GM18519 (cell line): ENCODE data around the gene COL17A1.

Source experiments
- ATAC-seq: cut with Tn5 transposase; IDR thresholded peaks from one replicate; pipeline ENCODE4 v1.9.1; 2021; ENCODE audit warnings: mild to moderate bottlenecking, moderate library complexity; ENCODE audit not compliant: unreplicated experiment, low FRiP score

The COL17A1 gene

DNA sequence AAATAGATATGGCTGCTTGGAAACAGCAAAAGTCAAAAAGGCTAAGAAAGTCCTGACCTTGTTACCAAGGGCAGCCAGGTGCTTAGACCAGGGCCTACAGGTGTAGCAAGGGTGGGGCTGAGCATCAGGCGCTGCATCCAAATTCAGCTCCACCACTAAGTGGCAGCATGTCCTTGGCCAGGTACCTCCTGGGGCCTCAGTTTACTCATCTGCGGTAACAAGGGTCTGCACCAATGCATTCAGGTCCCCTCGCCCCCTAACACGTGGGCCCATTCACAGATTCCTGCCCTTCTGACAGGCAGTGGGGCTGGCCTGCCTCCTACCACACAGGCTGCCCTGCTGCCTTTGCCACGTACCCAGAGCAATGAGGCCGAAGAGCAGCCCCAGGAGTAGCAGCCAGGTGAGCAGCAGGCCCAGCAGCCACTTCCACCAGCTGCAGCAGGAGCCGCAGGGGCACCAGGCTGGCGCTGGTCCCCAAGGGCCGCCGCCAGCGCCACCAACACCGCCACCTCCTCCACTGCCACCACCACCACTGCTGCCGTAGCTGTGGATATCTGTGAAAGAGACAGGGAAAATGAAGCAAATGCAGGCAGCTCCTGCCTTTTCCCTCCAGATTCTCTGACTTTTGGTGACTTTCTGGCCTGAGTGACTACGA, 28.9 kb downstream of the COL17A1 start:
- ATAC-seq, result no peak

GRCh38 chr10:104054430-104054829, 31.2 kb downstream of the COL17A1 start:
- ATAC-seq, result no peak

DNA sequence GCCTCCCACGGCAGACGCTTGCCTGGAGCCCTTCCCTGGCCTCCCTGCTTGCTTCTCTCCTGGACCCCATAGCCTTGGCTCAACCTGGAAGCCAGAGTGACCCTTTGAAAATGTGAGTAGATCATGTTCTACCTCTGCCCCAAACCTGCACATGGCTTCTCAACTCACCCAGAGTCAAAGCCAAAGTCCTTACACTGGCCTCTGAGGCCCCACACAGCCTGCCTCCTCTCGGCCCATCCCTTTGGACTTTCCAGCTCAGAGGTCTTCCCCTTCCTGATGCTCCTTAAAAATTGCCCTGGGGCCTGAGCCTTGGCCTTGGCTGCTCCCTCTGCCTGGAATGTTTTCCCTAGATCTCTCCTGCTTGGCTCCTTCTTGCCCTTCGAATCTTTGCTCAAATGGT, 32.5 kb downstream of the COL17A1 start:
- no peak for ATAC-seq

GRCh38 chr10:104052431-104052830, 33.2 kb downstream of the COL17A1 start:
- ATAC-seq, result no peak

- ATAC-seq, result no peak
Observed at GRCh38 chr10:104049504-104050250, 36.0 kb downstream of the COL17A1 start.

DNA sequence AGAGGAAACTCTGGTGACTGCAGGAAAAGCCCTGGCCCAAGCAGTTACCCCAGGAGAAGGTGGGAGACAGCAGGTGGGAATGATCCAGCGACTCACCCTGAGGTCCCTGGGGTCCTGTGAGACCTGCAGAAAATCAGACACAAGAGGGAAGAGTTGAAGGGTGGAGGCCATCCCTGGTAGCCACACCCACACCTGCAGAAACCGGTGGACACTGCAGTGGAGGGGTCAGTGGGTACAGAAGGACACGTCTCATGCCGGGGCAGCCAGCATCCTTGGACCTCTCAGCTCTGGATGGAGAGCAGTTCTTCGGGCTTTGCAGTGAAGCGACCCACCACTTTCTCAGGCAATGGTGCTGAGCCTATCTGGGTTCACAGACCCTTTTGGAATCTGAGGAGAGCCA, 39.0 kb downstream of the COL17A1 start:
- ATAC-seq, result no peak

GRCh38 chr10:104045151-104046089, 40.3 kb downstream of the COL17A1 start:
- no peak for ATAC-seq

DNA sequence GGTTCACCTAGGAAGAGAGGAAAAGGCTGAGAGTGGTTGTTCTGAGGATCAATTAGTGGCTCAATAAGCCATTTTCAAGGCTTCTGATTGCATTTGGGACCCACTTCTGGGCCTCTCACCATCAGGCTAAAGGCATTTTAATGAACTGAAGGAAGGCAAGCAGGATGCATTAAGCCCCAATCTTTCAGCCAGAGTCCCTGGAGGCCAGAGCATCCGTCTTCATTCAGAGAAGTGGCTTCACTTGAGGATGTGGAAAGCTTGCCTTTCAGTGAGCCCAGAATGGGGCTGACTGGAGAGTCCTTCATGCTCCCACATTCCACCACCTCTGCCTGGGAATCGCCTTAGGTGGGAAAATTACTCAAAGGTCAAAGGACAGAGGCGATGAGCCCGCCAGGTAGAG, 41.8 kb downstream of the COL17A1 start:
- no peak for ATAC-seq

DNA sequence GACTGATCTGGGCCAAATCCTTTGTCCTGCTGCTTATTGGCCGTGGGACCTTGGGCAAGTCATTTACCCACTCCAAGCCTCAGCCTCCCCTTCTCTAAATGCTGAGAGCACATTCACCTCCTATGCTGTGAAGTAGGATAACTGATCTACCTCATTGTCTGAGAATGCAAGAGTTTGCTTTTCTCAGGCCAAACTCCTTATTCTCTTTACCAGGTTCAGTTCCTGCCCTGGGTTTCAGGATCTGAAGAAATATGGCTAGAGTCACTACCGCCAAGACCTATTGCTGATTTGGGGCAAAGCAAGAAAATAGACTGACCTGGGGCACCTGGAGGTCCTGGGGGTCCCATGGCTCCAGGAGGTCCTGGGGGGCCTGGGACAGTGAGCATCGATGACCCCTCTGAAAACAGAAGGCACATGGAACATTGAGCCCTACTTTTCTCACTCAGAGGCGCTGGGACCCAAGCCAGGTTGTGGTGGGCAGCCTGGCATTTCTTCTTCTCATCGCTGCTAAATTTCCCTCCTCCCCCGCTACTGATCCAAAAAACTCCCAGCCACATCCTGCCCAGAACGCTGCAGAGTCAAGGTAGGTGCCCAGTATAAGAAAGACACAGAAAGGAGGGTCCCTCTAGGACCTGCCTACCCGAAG, 42.4 kb downstream of the COL17A1 start:
- ATAC-seq, result no peak

GRCh38 chr10:104041891-104042535, 43.7 kb downstream of the COL17A1 start:
- ATAC-seq, result no peak

GRCh38 chr10:104040862-104041789, 44.6 kb downstream of the COL17A1 start:
- ATAC-seq, result no peak

DNA sequence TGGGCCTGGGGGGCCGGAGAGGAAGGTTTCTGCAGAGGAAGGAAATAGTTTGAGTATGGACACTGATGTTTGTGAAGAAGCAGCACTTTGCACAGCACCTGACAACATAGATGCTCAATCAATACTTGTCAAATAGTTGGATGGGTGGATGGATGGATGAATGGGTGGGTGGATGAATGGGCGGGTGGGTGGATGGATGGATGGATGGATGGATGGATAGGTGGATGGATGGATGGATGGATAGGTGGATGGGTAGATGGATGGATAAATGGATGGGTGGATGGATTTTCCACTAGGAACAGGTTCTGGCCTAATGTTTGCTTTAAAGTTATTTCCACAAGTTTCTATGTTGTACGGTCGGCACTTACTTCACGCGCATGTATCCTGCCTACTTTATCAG, 45.3 kb downstream of the COL17A1 start:
- no peak for ATAC-seq

DNA sequence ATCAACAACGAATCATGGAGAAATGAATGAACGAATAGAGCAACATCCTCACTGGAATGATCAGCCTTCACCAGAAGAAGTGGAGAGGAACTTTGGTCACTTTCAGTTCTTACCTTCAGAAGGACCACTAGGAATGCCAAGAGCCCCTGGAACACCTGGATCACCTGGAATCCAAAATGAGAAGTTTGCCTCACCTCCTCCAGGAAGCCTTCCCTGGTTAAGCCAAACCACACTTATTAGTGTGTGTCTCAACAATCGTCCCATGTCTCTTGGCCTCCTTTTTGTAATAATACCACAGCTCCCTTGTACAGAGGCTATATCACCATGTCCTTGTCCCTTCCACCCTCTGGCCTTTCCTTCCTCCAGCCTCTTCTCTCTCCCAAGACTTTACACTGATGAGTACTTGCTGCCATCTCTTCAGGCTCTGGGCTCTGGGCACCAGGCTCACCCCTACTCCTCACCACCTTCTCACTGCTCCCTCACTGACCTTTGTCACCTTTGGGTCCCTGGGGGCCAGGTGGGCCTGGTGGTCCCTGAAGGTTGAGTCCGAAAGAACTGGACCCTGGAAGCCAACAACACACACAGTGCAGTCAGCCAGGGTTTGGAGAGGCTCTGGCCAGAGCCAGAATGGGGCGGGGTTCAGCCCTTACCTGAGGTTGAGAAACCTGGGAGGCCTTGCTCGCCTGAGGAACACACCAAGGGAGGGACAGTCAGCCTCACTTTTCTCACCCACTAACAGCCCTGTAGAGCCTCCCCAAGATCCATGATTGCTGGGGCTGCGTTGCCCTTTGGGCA, 46.5 kb downstream of the COL17A1 start:
- no peak for ATAC-seq

DNA sequence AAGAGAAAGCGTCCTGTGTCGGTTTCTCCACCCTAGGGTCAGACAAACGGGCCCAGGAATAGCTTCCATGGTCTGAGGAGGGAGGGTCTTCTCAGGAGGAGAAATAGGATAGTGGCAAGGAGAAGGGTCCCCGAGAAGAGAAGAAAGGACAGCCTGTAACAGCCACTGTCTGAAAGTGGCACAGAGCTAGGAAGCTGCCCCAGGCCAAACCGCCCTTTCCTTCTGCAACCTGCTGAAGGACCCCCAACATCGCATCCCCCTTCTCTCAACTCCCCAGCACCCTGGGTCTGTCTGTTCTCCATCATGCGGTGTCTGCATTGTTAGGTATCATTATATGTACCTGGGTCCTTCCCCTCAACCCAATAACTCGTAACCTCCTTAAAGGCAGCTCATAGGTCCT, 47.1 kb downstream of the COL17A1 start:
- no peak for ATAC-seq

DNA sequence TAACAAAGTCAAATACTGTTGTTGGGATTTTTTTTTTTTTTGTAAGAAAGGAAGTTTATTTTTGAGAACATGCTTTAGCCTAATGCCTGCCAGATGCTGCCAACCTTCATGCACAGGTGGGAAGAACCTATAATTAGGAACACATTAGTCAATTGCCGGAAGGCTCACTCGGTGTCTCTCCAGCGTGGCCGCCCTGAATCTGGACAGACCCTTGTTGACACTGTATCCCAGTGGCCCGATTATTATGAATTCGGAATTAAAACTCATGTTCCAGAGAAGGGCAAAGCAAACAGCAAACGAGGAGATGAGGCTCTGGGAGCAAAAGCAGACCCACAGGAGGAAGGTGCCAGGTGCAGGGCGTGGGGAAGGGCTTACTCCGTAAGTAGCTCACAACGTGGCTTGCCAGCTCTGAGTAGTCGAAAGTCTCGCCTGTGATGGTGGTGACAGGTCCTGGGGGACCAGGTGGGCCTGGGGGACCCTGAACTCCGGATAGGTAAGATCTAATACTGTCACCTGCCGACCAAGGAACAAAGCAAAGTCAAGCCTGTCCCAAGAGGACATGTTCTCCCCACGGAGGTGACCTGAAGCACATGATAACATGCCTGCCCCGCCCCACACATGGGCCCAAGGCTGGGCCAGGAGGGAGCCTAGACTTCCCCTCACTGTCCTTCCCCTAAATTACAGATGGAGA, 48.3 kb downstream of the COL17A1 start:
- ATAC-seq, result no peak

- no peak for ATAC-seq
Observed at GRCh38 chr10:104036518-104037260, 49.0 kb downstream of the COL17A1 start.

- ATAC-seq, result no peak
Observed at GRCh38 chr10:104036069-104036384, 49.7 kb downstream of the COL17A1 start.
